Ovary (tissue), 10 donors: ENCODE results near the gene CNTNAP4. TPM values are rescaled to one million over a fixed set of nuclear protein-coding genes. Genes with fewer than 3 reads are reported as not detected.
A peak's percentile ranks its signal among the peaks of the same experiment; 100 is the strongest.

Source experiments
- DNase-seq, 5 donors: peaks; one replicate each; pipeline ENCODE4 v3.0.0-alpha.2; 2019 to 2020
- H3K27ac ChIP-seq, 2 donors: fragments of 200-600 bp; one replicate each; pipeline versions ENCODE4 v1.5.1 to v1.8.0; 2019 to 2022
- H3K27me3 ChIP-seq: fragments of 200-600 bp; one replicate; pipeline ENCODE4 v1.8.0; 2022
- H3K36me3 ChIP-seq: fragments of 200-600 bp; sonication (generic); one replicate; pipeline ENCODE4 v1.5.1; 2019
- H3K4me1 ChIP-seq: one replicate; pipeline ENCODE4 v1.8.1; 2013; ENCODE audit warnings: mild to moderate bottlenecking, moderate library complexity; ENCODE audit not compliant: insufficient read depth
- H3K4me3 ChIP-seq: fragments of 200-600 bp; sonication (generic); one replicate; pipeline ENCODE4 v1.5.1; 2017
- H3K9me3 ChIP-seq, 2 donors: fragments of 200-600 bp in 1 of 2; sonication (generic) in 1 of 2; one replicate each; pipeline versions ENCODE4 v1.5.1 to v1.8.1; 2013 to 2019; ENCODE audit warnings: mild to moderate bottlenecking in 1 of 2, moderate library complexity in 1 of 2
- EP300 ChIP-seq: sonication (generic); formaldehyde crosslinking; IDR thresholded peaks from one replicate; pipeline ENCODE4 v1.6.1; 2017; ENCODE audit warnings: antibody characterized with exemption
- POLR2A ChIP-seq: fragments of 450-650 bp; IDR thresholded peaks from one replicate; pipeline ENCODE4 v1.6.1; 2017; ENCODE audit warnings: antibody characterized with exemption, mild to moderate bottlenecking, moderate library complexity
- WGBS, 3 donors: extraction: QIAGEN DNeasy Blood & Tissue Kit in 1 of 3; methylation state at CpG; one replicate each; pipeline versions ENCODE4 v1.1.5 to v1.1.7; 2013 to 2017; 5-methylcytosine and 5-hydroxymethylcytosine counted together
- intact Hi-C, 4 donors: fragments of 100-400 bp; cut with DNase I; formaldehyde crosslinking; loops; one replicate each; pipeline versions ENCODE4 v1.11.0 to v1.15.1; 2022 to 2023
- long read RNA-seq, 3 donors: library from polyadenylated mRNA in 2 of 3; unstranded in 2 of 3; transcript quantifications; one replicate each; pipeline ENCODE4 v2.0.0 and lab custom pipeline, GENCODE V29; 2021 to 2026
- polyA plus RNA-seq, 2 donors: library from polyadenylated mRNA; stranded (reverse); fragments of 200-250 nt in 1 of 2; fragments of 350-450 nt in 1 of 2; fragmentation: Illumina TruSeq in 1 of 2; extraction: RNeasy Lipid Tissue Mini Kit (QIAGEN cat#74804) in 1 of 2; gene quantifications; one replicate each; pipeline ENCODE4 v1.2.3, GENCODE V29; 2013 to 2014
- total RNA-seq, 7 donors: library from RNA; depleted of rRNA in 2 of 7; stranded (reverse); fragments of >200 nt in 2 of 7; fragmentation: NEBNext Ultra II Directional in 3 of 7; extraction: Animal tissue kit (Norgen Biotek cat#: 25700) in 3 of 7; gene quantifications; one replicate each; pipeline versions ENCODE4 v1.1.0 to v1.2.4, GENCODE V29; 2016 to 2023
- TF ChIP-seq, protein P1 (sequence below), 3 donors: fragments of 450-650 bp in 2 of 3; fragments of 200-600 bp in 1 of 3; IDR thresholded peaks; one replicate each; pipeline versions ENCODE4 v1.5.1 to v1.8.0; 2016 to 2022; ENCODE audit warnings: antibody characterized with exemption in 3 of 3, mild to moderate bottlenecking in 1 of 3
- donor health status: DM: no; HTN: no; CAD: no; lungs with moderate emphysema.
- donor health status: DM: no; HTN: no; CAD: no.
- donor health status: Bipolar disorder and iron deficiency.
- donor health status: DM: yes; HTN: yes; CAD: no.
- donor health status: DM: no; HTN: no; CAD: no.
- donor health status: DM: yes; HTN: yes; CAD: no.

Gene CNTNAP4
- under 1 TPM in 2 of 7 donors, not detected in 5; 0.26 to 0.46 TPM for total RNA-seq
- polyA plus RNA-seq: under 1 TPM; 0.07 to 0.52 TPM
- long read RNA-seq, donor 1: 0 reads
- long read RNA-seq, donor 2, full-length matches to known transcripts: 12 of 32 reads
- long read RNA-seq, donor 2, partial matches to known transcripts: 12 of 32 reads
- long read RNA-seq, donor 2, other reads (novel, unspliced or antisense): 8 of 32 reads
- long read RNA-seq, donor 3: 0 reads

DNA sequence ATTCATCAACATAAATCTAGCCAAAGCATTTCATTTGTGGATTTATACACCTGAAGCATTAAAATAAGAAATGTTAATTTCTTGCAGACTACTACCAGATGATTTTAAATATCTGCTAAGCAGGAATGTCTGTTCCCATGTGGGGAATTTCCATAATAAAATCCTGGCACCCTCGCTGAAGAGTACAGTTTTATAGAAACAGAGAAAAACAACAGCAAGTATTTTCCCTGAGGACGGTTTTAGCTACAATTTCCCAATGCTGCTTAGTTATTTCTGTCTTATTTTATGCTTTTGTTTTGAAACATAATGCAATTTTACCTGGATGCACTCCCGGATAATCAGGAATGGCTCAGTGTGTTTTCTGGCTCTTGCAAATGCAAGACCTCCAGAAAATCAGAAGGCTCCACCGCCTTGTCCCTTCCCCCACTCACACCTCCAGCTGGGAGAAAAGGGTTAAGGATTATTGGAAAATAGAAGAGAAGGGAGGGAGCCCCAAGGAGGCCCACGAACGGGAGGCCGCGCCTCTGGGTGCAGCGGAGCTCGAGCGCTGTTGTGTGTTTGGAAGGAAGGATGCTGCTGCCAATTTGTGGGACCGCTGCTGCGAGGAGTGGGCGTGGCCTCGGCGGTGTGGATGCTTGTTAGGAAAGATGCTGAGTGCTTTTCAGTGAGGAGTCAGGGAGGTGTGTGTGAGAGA lies at the start of gene CNTNAP4:
Gene CNTNAP4 (plus strand): TSS at position 657 of the 694 bp plus-strand sequence. CDS start 262 bp downstream, outside the sequence.
- Histone ChIP-seq H3K27me3 (peaks cover 4% of the 10 kb centered on the region), H3K4me3 (no peak within 1 kb of the TSS), H3K4me1 (no peaks in the 10 kb centered on the region), H3K36me3 (no peaks in the 10 kb centered on the region), H3K27ac (no peak within 1 kb of the TSS), H3K9me3 (no peaks in the 10 kb centered on the region)
- intact Hi-C loops: no loop called here
- WGBS, 3 donors: 2 to 4% (median 2%) methylated on average over 16 of the region's 16 CpGs
- DNase-seq: peak in 1 of 5 donors; percentile 8
- TF ChIP-seq, protein P1, sequence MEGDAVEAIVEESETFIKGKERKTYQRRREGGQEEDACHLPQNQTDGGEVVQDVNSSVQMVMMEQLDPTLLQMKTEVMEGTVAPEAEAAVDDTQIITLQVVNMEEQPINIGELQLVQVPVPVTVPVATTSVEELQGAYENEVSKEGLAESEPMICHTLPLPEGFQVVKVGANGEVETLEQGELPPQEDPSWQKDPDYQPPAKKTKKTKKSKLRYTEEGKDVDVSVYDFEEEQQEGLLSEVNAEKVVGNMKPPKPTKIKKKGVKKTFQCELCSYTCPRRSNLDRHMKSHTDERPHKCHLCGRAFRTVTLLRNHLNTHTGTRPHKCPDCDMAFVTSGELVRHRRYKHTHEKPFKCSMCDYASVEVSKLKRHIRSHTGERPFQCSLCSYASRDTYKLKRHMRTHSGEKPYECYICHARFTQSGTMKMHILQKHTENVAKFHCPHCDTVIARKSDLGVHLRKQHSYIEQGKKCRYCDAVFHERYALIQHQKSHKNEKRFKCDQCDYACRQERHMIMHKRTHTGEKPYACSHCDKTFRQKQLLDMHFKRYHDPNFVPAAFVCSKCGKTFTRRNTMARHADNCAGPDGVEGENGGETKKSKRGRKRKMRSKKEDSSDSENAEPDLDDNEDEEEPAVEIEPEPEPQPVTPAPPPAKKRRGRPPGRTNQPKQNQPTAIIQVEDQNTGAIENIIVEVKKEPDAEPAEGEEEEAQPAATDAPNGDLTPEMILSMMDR (IDR thresholded peaks at IDR 0.05): no peak
- no peak for TF ChIP-seq EP300
- no peak for TF ChIP-seq POLR2A

DNA sequence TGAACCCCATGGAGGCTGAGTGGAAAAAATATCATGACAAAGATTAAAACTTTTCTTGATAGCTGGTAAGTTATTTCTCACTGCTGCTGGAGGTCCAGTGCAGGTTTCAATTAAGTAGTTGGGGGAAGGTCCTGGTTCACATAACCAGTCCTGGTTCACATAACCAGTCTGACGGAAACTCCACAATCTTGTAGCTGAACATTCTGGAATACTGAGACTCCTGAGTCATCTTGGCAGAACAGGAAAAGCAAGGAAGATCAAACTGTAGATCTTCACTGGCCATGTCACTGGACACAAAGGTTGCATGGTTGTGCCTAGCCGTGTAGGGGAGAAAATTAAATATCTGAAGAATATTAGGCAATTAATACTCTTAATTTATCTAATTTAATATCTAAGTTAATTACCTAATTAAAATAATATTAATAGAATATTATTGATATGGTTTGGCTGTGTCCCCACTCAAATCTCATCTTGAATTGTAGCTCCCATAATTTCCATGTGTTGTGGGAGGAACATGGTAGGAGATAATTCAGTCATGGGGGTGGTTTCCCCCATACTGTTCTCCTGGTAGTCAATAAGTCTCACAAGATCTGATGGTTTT lies 48.6 kb upstream of the CNTNAP4 start:
- 40 to 71% (median 66%) methylated on average over 2 of the region's 2 CpGs for WGBS, 3 donors
- DNase-seq: no peak
- Histone ChIP-seq H3K27me3 (no peaks in the 10 kb centered on the region), H3K27ac (no peak overlapping the region), H3K4me3 (no peak overlapping the region), H3K9me3 (no peaks in the 10 kb centered on the region), H3K4me1 (no peaks in the 10 kb centered on the region), H3K36me3 (no peaks in the 10 kb centered on the region)
- intact Hi-C loops: no loop called here
- TF ChIP-seq POLR2A (no peak), EP300 (no peak)
- TF ChIP-seq, protein P1 (IDR thresholded peaks at IDR 0.05): no peak

DNA sequence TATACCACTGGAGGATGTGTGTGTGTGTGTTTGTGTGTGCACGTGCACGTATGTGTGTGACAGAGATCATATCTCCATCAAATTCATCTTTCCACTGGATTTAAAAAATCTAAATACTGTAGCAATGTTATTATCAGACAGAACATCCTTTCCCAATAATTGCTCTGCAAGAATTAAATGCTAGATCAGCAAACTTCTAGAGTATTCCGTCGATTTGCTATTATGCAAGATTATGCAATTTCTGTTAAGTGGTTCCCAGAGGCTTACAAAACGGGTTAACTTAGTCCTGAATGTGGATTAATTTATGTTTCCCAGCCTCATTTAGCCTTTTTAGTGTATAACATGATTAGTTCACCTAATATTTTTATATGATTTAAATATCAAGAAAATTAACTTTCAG lies 44.5 kb upstream of the CNTNAP4 start:
- Histone ChIP-seq H3K4me1 (no peaks in the 10 kb centered on the region), H3K36me3 (no peaks in the 10 kb centered on the region), H3K9me3 (no peaks in the 10 kb centered on the region), H3K27ac (no peak overlapping the region), H3K4me3 (no peak overlapping the region), H3K27me3 (no peaks in the 10 kb centered on the region)
- WGBS, 3 donors: 65 to 73% (median 69%) methylated on average over 5 of the region's 5 CpGs
- no peak for DNase-seq
- intact Hi-C loops: no loop called here
- no peak for TF ChIP-seq POLR2A
- TF ChIP-seq, protein P1 (IDR thresholded peaks at IDR 0.05): no peak
- no peak for TF ChIP-seq EP300

DNA sequence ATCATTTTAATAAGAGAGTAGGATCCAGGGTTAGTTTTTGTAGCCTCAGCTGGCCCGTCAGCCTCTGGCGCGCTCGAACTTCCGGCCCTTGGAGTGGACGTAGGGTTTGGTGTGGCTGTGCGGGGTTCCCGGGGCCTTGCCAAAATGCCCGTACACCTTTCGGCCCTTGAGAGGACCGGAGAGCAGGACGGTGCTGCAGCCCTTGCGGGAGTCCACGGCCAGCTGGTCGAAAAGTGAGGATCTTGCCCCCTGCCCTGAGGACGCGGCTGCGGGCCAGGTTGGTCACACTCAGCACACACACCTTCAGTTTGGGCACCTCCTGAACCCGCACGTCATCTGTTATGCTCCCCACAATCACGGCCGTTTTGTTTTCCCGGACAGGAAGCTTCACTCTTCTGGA lies 42.2 kb upstream of the CNTNAP4 start:
- Histone ChIP-seq H3K4me1 (no peaks in the 10 kb centered on the region), H3K27ac (no peak overlapping the region), H3K4me3 (no peak overlapping the region), H3K36me3 (no peaks in the 10 kb centered on the region), H3K27me3 (no peaks in the 10 kb centered on the region), H3K9me3 (no peaks in the 10 kb centered on the region)
- intact Hi-C loops: no loop called here
- DNase-seq: no peak
- WGBS, 3 donors: 94 to 95% (median 94%) methylated on average over 23 of the region's 23 CpGs
- TF ChIP-seq, protein P1 (IDR thresholded peaks at IDR 0.05): no peak
- TF ChIP-seq EP300 (no peak), POLR2A (no peak)
